K562 (cell line): ENCODE measurements around the gene CORO1A. TPM values are rescaled to one million over a fixed set of nuclear protein-coding genes. Genes with fewer than 3 reads are reported as not detected.

Experiments
- ARHGAP35 ChIP-seq: fragments of 450-650 bp; IDR thresholded peaks from 2 replicates; pipeline ENCODE4 v1.6.1; 2018; ENCODE audit not compliant: partially characterized antibody
- CCAR2 ChIP-seq: fragments of 200-400 bp; formaldehyde crosslinking; IDR thresholded peaks from 2 replicates; pipeline ENCODE4 v1.6.1; 2017; ENCODE audit warnings: mild to moderate bottlenecking, low read depth, low read length
- CEBPG ChIP-seq, 3 experiments: fragments of 200-800 bp in 1 of 3; sonication (Bioruptor generic) in 1 of 3; sonication (generic) in 1 of 3; formaldehyde crosslinking in 1 of 3; IDR thresholded peaks in 2 of 3; conservative IDR thresholded peaks in 1 of 3; 2 replicates each; pipeline versions ENCODE4 v1.6.1 to v1.8.0; 2016 to 2022; ENCODE audit warnings: missing compliant biosample characterization in 2 of 3, missing genetic modification characterization in 2 of 3, mild to moderate bottlenecking in 1 of 3, missing genetic modification reagents in 1 of 3
- CHD2 ChIP-seq: IDR thresholded peaks from 2 replicates; pipeline ENCODE4 v1.6.1; 2011; ENCODE audit warnings: low read depth, low read length
- L3MBTL2 ChIP-seq: fragments of 450-650 bp; IDR thresholded peaks from 2 replicates; pipeline ENCODE4 v1.6.1; 2016; ENCODE audit warnings: mild to moderate bottlenecking, moderate library complexity
- MBD2 ChIP-seq: sonication (generic); IDR thresholded peaks from 2 replicates; pipeline ENCODE4 v1.6.1; 2016; ENCODE audit warnings: low read depth, borderline replicate concordance
- MED1 ChIP-seq: sonication (generic); formaldehyde crosslinking; IDR thresholded peaks from 2 replicates; pipeline ENCODE4 v1.8.1; 2023; ENCODE audit warnings: missing genetic modification reagents, borderline replicate concordance
- NFRKB ChIP-seq: fragments of 450-650 bp; IDR thresholded peaks from 2 replicates; pipeline ENCODE4 v1.6.1; 2016; ENCODE audit warnings: low read depth
- SMARCA5 ChIP-seq: fragments of 450-650 bp; IDR thresholded peaks from 2 replicates; pipeline ENCODE4 v1.6.1; 2016
- TARDBP ChIP-seq: fragments of 450-650 bp; IDR thresholded peaks from 2 replicates; pipeline ENCODE4 v1.6.1; 2016
- ZKSCAN1 ChIP-seq: fragments of 150-350 bp; IDR thresholded peaks from 2 replicates; pipeline ENCODE4 v1.6.1; 2016; ENCODE audit warnings: low read depth, low read length
- ZNF12 ChIP-seq: sonication (generic); formaldehyde crosslinking; IDR thresholded peaks from 2 replicates; pipeline ENCODE4 v1.4.0; 2020; ENCODE audit warnings: mild to moderate bottlenecking, missing genetic modification reagents
- ZNF197 ChIP-seq: fragments of 200-800 bp; sonication (Bioruptor generic); IDR thresholded peaks from 2 replicates; pipeline ENCODE4 v1.6.1; 2016; ENCODE audit warnings: low read depth, missing genetic modification characterization, missing compliant biosample characterization
- ZNF239 ChIP-seq: fragments of 250-450 bp; sonication (Bioruptor Pico); IDR thresholded peaks from 2 replicates; pipeline ENCODE4 v1.4.0; 2020; ENCODE audit warnings: mild to moderate bottlenecking
- ZNF583 ChIP-seq: fragments of 250-450 bp; sonication (Bioruptor Pico); IDR thresholded peaks from 2 replicates; pipeline ENCODE4 v1.4.0; 2020
- polyA plus RNA-seq, 8 experiments: library from polyadenylated mRNA; depleted of rRNA in 4 of 8; stranded (reverse) in 5 of 8; unstranded in 3 of 8; fragments of >200 nt; fragmentation: Nextera tagmentation in 2 of 8; fragmentation: Illumina TruSeq in 1 of 8; extraction: Ambion mirVana in 2 of 8; extraction: Trizol in 1 of 8; gene quantifications; 2 replicates each; pipeline versions ENCODE4 v1.2.1 to v1.2.3, GENCODE V29; 2011 to 2014; ENCODE audit warnings: inconsistent platforms in 1 of 8, missing spikeins in 1 of 8
- total RNA-seq, 7 experiments: library from RNA; depleted of rRNA in 6 of 7; stranded (reverse); fragments of >200 nt in 6 of 7; fragmentation: Illumina TruSeq in 2 of 7; extraction: Trizol in 2 of 7; gene quantifications; 2 replicates each; pipeline versions ENCODE4 v1.2.1 to v1.2.3, GENCODE V29; 2011 to 2021; ENCODE audit warnings: low replicate concordance in 1 of 7
- TF ChIP-seq, protein P1 (sequence below), 2 experiments: fragments of 200-800 bp in 1 of 2; sonication (Bioruptor generic) in 1 of 2; sonication (generic) in 1 of 2; formaldehyde crosslinking in 1 of 2; IDR thresholded peaks in 1 of 2; conservative IDR thresholded peaks in 1 of 2; 2 replicates each; pipeline versions ENCODE4 v1.5.0 to v1.6.1; 2016 to 2020; ENCODE audit warnings: missing compliant biosample characterization in 1 of 2, missing genetic modification characterization in 1 of 2, missing genetic modification reagents in 1 of 2
- TF ChIP-seq, protein P2 (sequence below): fragments of 250-450 bp; sonication (Bioruptor Pico); IDR thresholded peaks from 2 replicates; pipeline ENCODE4 v1.8.0; 2021; ENCODE audit warnings: moderate library complexity, mild to moderate bottlenecking, inconsistent platforms
- TF ChIP-seq, protein P3 (sequence below): fragments of 250-450 bp; sonication (Bioruptor Pico); IDR thresholded peaks from 2 replicates; pipeline ENCODE4 v1.5.0; 2021; ENCODE audit warnings: mild to moderate bottlenecking, moderate library complexity
- TF ChIP-seq, protein P4 (sequence below): fragments of 250-450 bp; sonication (Bioruptor Pico); IDR thresholded peaks from 2 replicates; pipeline ENCODE4 v1.6.1; 2021; ENCODE audit warnings: mild to moderate bottlenecking
- TF ChIP-seq, protein P5 (sequence below), 2 experiments: fragments of 450-650 bp in 1 of 2; sonication (generic) in 1 of 2; formaldehyde crosslinking in 1 of 2; IDR thresholded peaks in 1 of 2; conservative IDR thresholded peaks in 1 of 2; 2 replicates each; pipeline versions ENCODE4 v1.6.1 to v1.8.1; 2016 to 2023; ENCODE audit warnings: mild to moderate bottlenecking in 2 of 2, moderate library complexity in 2 of 2, inconsistent platforms in 1 of 2, missing genetic modification reagents in 1 of 2
- TF ChIP-seq, protein P6 (sequence below): fragments of 450-650 bp; IDR thresholded peaks from 2 replicates; pipeline ENCODE4 v1.6.1; 2016; ENCODE audit warnings: low read depth, mild to moderate bottlenecking, moderate library complexity

Gene CORO1A
- total and polyA plus RNA-seq, 9 of the 15 experiments (the other 6 are each of a cell fraction or from before 2014, with no cell fraction given), result 0.22 to 23.8 (median 7.6) TPM

DNA sequence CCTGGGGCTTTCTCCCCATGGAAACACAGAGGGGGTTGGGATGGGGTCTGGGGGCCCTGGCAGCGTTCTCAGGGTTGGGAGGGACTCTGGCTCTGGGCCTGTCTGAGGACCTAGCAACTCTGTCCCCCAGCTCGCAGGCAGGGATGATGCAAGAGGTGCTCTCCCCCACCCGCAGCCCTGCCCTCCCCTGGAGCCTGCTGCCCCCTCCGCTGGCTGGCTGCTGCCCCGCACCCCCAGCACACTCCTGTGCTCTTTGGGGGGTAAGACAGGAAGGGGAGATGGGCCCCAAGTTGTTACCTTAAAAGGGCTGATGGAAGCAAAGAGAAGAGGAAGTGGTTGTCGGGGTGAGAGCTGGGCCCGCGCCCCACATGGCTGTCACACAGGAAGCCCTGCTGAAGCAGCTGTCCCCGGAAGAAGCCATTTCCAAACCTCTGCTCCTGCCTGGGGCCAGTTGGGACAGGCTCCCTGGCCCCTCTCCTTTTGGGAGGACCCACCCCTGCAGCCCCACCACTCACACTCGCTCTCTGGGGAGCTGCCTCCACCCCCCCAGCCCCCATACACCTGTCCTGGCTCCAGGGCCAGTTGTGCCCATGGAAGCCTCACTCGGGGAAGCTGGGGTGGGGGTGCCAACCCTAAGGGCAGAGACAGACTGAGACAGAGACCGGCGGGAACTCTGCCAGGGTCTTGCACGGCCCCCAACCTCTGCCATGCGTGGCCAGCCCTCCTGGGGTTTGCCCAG is 2.5 kb downstream of the CORO1A start (continued):
- TF ChIP-seq, protein P1, sequence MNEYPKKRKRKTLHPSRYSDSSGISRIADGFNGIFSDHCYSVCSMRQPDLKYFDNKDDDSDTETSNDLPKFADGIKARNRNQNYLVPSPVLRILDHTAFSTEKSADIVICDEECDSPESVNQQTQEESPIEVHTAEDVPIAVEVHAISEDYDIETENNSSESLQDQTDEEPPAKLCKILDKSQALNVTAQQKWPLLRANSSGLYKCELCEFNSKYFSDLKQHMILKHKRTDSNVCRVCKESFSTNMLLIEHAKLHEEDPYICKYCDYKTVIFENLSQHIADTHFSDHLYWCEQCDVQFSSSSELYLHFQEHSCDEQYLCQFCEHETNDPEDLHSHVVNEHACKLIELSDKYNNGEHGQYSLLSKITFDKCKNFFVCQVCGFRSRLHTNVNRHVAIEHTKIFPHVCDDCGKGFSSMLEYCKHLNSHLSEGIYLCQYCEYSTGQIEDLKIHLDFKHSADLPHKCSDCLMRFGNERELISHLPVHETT (CRISPR knock-in tag; conservative IDR thresholded peaks at IDR 0.05 in 1 of 2, IDR thresholded peaks at IDR 0.05 in 1 of 2), result no peak
- TF ChIP-seq CEBPG (CRISPR knock-in tag; IDR thresholded peaks at IDR 0.05) (peak; percentile 91), CEBPG (tag; conservative IDR thresholded peaks at IDR 0.05 in 1 of 2, IDR thresholded peaks at IDR 0.05 in 1 of 2) (peak; percentile 37 to 77; a peak in 3 of 4 replicates), SMARCA5 (no peak), ZNF197 (CRISPR knock-in tag) (no peak), CHD2 (no peak), ARHGAP35 (no peak), ZNF239 (CRISPR knock-in tag) (no peak), ZKSCAN1 (no peak), TARDBP (no peak), NFRKB (peak; percentile 60; the same call in 1 of the 2 replicates), L3MBTL2 (peak; percentile 73), CCAR2 (no peak), ZNF583 (CRISPR knock-in tag) (no peak), MED1 (no peak), ZNF12 (CRISPR knock-in tag) (no peak), MBD2 (no peak)
- TF ChIP-seq, protein P2, sequence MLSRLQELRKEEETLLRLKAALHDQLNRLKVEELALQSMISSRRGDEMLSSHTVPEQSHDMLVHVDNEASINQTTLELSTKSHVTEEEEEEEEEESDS (CRISPR knock-in tag), result no peak
- TF ChIP-seq, protein P3, sequence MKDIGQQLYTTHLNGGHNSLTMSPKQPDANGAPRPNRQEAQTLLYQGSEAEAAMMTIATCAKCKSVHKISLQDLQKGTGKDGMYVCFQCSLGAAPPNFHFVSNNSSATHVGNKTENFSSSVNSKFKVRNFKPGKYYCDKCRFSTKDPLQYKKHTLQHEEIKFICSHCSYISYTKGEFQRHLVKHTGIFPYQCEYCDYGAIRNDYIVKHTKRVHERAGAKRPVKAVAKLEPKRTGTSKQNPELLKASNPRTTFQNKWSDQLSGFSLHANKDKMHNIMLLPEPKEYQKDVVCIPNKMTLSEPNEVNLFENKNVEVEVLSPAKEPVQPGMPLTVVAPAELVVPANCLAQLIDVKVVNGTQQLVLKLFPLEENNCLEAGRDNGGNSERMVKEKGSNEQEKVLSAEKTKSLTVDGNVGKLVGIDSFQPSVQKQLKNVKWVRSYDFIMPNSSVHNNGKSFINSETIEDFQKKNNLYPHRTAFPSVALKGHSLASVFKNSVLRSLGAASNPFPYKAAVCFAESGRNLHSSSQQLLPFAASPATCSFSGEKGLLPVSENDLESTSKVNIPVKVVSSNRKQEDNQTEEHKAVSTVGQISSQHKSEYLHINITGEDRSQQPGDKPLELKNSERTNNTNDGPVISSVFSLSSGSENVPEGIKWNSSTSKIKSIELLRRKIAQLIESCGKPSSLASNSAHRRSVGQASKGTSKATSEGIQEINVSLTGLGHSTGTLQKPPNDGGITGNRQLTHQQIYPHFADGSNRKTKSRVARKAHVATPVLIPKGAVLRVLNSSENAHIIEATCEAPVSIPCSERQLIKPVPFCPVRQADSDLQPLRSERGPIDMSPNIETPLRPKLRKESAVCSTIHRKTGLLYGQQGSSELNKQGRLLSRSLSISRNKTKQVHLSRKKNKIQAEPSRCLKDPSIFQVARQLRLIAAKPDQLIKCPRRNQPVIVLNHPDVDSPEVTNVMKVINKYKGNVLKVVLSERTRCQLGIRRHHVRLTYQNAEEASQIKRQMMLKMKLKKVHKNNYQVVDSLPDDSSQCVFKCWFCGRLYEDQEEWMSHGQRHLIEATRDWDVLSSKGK, result no peak
- TF ChIP-seq, protein P4, sequence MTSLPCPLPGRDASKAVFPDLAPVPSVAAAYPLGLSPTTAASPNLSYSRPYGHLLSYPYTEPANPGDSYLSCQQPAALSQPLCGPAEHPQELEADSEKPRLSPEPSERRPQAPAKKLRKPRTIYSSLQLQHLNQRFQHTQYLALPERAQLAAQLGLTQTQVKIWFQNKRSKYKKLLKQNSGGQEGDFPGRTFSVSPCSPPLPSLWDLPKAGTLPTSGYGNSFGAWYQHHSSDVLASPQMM (CRISPR knock-in tag), result no peak
- TF ChIP-seq, protein P5, sequence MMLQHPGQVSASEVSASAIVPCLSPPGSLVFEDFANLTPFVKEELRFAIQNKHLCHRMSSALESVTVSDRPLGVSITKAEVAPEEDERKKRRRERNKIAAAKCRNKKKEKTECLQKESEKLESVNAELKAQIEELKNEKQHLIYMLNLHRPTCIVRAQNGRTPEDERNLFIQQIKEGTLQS (IDR thresholded peaks at IDR 0.05), result peak; percentile 83
- TF ChIP-seq, protein P5 (CRISPR knock-in tag; conservative IDR thresholded peaks at IDR 0.05), result no peak
- TF ChIP-seq, protein P6, sequence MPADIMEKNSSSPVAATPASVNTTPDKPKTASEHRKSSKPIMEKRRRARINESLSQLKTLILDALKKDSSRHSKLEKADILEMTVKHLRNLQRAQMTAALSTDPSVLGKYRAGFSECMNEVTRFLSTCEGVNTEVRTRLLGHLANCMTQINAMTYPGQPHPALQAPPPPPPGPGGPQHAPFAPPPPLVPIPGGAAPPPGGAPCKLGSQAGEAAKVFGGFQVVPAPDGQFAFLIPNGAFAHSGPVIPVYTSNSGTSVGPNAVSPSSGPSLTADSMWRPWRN, result no peak
